ENCODE data around the gene FAM156B.
"Not testable (repeated sequence)": the region's sequence is repeated elsewhere in the genome, so short reads cannot be mapped to it uniquely, and the experiment has no call there.

DNA sequence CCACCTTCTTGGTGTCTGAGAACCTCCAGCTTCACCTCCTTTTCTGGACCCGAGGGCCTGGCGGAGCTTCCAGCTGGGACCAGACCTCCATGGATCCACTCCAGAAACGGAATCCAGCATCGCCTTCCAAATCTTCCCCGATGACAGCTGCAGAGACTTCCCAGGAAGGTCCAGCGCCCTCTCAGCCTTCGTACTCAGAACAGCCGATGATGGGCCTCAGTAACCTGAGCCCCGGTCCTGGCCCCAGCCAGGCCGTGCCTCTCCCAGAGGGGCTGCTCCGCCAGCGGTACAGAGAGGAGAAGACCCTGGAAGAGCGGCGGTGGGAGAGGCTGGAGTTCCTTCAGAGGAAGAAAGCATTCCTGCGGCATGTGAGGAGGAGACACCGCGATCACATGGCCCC is 10.0 kb downstream of the FAM156B start:
- TF ChIP-seq, protein P1, sequence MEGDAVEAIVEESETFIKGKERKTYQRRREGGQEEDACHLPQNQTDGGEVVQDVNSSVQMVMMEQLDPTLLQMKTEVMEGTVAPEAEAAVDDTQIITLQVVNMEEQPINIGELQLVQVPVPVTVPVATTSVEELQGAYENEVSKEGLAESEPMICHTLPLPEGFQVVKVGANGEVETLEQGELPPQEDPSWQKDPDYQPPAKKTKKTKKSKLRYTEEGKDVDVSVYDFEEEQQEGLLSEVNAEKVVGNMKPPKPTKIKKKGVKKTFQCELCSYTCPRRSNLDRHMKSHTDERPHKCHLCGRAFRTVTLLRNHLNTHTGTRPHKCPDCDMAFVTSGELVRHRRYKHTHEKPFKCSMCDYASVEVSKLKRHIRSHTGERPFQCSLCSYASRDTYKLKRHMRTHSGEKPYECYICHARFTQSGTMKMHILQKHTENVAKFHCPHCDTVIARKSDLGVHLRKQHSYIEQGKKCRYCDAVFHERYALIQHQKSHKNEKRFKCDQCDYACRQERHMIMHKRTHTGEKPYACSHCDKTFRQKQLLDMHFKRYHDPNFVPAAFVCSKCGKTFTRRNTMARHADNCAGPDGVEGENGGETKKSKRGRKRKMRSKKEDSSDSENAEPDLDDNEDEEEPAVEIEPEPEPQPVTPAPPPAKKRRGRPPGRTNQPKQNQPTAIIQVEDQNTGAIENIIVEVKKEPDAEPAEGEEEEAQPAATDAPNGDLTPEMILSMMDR (IDR thresholded peaks at IDR 0.05) = not testable (repeated sequence)
- not testable (repeated sequence) for TF ChIP-seq EZH2phosphoT487, EZH2 (IDR thresholded peaks at IDR 0.05)

Data from neural progenitor cell (in vitro differentiated cells).